ENCODE measurements around the gene GNRHR.

Gene GNRHR

GRCh38 chr4:67727124-67727850, 26.9 kb downstream of the GNRHR start:
- H3K36me3 ChIP-seq (replicated peaks; ENCODE audit: insufficient read depth, low read length): no peaks in the 10 kb centered on the region
- no peaks in the 10 kb centered on the region for H3K4me1 ChIP-seq (ENCODE audit: low read length)
- no peak overlapping the region for H2AFZ ChIP-seq (ENCODE audit: low read length)
- H3K27ac ChIP-seq (ENCODE audit: low read length): peak overlapping the region; percentile 12; the same call in 1 of the 2 replicates
- H3K9me2 ChIP-seq (replicated peaks; ENCODE audit: insufficient read depth, low read length): no peaks in the 10 kb centered on the region
- H3F3A ChIP-seq (ENCODE audit: insufficient read depth, low read length): no peaks in the 10 kb centered on the region
- H3K79me2 ChIP-seq (ENCODE audit: low read length): no peaks in the 10 kb centered on the region
- H3K4me3 ChIP-seq (ENCODE audit: low read length): peak overlapping the region; percentile 6; the same call in 1 of the 2 replicates
- DNase-seq: peak; percentile 55
- H3K27me3 ChIP-seq (replicated peaks; ENCODE audit: insufficient read depth, low read length): no peaks in the 10 kb centered on the region
- no peaks in the 10 kb centered on the region for H4K20me1 ChIP-seq (ENCODE audit: insufficient read depth, low read length)
- no peak overlapping the region for H3K9ac ChIP-seq (ENCODE audit: low read length)
- no peaks in the 10 kb centered on the region for H3K9me3 ChIP-seq (replicated peaks; ENCODE audit: insufficient read depth, low read length)
- TF ChIP-seq EZH2 (optimal IDR thresholded peaks at IDR 0.05; ENCODE audit: low read depth, low read length): no peak
- no peak for TF ChIP-seq EZH2phosphoT487 (IDR thresholded peaks at IDR 0.05; ENCODE audit: low read length)
- TF ChIP-seq CTCF (IDR thresholded peaks at IDR 0.05; ENCODE audit: low read length): no peak
- peak overlapping the region; percentile 7; the same call in 1 of the 2 replicates for H3K4me2 ChIP-seq (ENCODE audit: low read depth, low read length)

GRCh38 chr4:67725981-67726380, 28.2 kb downstream of the GNRHR start:
- H3K9me2 ChIP-seq (replicated peaks; ENCODE audit: insufficient read depth, low read length): no peaks in the 10 kb centered on the region
- no peak overlapping the region for H2AFZ ChIP-seq (ENCODE audit: low read length)
- H3K9me3 ChIP-seq (replicated peaks; ENCODE audit: insufficient read depth, low read length): no peaks in the 10 kb centered on the region
- TF ChIP-seq EZH2 (optimal IDR thresholded peaks at IDR 0.05; ENCODE audit: low read depth, low read length) (no peak), CTCF (IDR thresholded peaks at IDR 0.05; ENCODE audit: low read length) (no peak), EZH2phosphoT487 (IDR thresholded peaks at IDR 0.05; ENCODE audit: low read length) (no peak)
- no peaks in the 10 kb centered on the region for H3K27me3 ChIP-seq (replicated peaks; ENCODE audit: insufficient read depth, low read length)
- H3K4me1 ChIP-seq (ENCODE audit: low read length): no peaks in the 10 kb centered on the region
- no peaks in the 10 kb centered on the region for H3F3A ChIP-seq (ENCODE audit: insufficient read depth, low read length)
- no peaks in the 10 kb centered on the region for H3K79me2 ChIP-seq (ENCODE audit: low read length)
- H3K4me2 ChIP-seq (ENCODE audit: low read depth, low read length): no peak overlapping the region
- DNase-seq: no peak
- no peak overlapping the region for H3K27ac ChIP-seq (ENCODE audit: low read length)
- no peak overlapping the region for H3K4me3 ChIP-seq (ENCODE audit: low read length)
- no peaks in the 10 kb centered on the region for H3K36me3 ChIP-seq (replicated peaks; ENCODE audit: insufficient read depth, low read length)
- H4K20me1 ChIP-seq (ENCODE audit: insufficient read depth, low read length): no peaks in the 10 kb centered on the region
- H3K9ac ChIP-seq (ENCODE audit: low read length): no peak overlapping the region

GRCh38 chr4:67725132-67725531, 29.1 kb downstream of the GNRHR start:
- H3K4me1 ChIP-seq (ENCODE audit: low read length): no peaks in the 10 kb centered on the region
- H3K9ac ChIP-seq (ENCODE audit: low read length): no peak overlapping the region
- no peaks in the 10 kb centered on the region for H3K36me3 ChIP-seq (replicated peaks; ENCODE audit: insufficient read depth, low read length)
- H3K79me2 ChIP-seq (ENCODE audit: low read length): no peaks in the 10 kb centered on the region
- no peaks in the 10 kb centered on the region for H3K9me2 ChIP-seq (replicated peaks; ENCODE audit: insufficient read depth, low read length)
- DNase-seq: no peak
- no peak overlapping the region for H3K4me3 ChIP-seq (ENCODE audit: low read length)
- no peaks in the 10 kb centered on the region for H3F3A ChIP-seq (ENCODE audit: insufficient read depth, low read length)
- H3K27me3 ChIP-seq (replicated peaks; ENCODE audit: insufficient read depth, low read length): no peaks in the 10 kb centered on the region
- no peaks in the 10 kb centered on the region for H4K20me1 ChIP-seq (ENCODE audit: insufficient read depth, low read length)
- no peak overlapping the region for H2AFZ ChIP-seq (ENCODE audit: low read length)
- no peaks in the 10 kb centered on the region for H3K9me3 ChIP-seq (replicated peaks; ENCODE audit: insufficient read depth, low read length)
- no peak overlapping the region for H3K27ac ChIP-seq (ENCODE audit: low read length)
- TF ChIP-seq EZH2 (optimal IDR thresholded peaks at IDR 0.05; ENCODE audit: low read depth, low read length) (no peak), CTCF (IDR thresholded peaks at IDR 0.05; ENCODE audit: low read length) (no peak), EZH2phosphoT487 (IDR thresholded peaks at IDR 0.05; ENCODE audit: low read length) (no peak)
- no peak overlapping the region for H3K4me2 ChIP-seq (ENCODE audit: low read depth, low read length)
